ENCODE results near the gene CELF3. TPM values are rescaled to one million over a fixed set of nuclear protein-coding genes. Genes with fewer than 3 reads are reported as not detected.

Gene CELF3
- total and polyA plus RNA-seq, 2 of the 13 experiments (the other 11 are each of a cell fraction or from before 2014, with no cell fraction given) = not detected

DNA sequence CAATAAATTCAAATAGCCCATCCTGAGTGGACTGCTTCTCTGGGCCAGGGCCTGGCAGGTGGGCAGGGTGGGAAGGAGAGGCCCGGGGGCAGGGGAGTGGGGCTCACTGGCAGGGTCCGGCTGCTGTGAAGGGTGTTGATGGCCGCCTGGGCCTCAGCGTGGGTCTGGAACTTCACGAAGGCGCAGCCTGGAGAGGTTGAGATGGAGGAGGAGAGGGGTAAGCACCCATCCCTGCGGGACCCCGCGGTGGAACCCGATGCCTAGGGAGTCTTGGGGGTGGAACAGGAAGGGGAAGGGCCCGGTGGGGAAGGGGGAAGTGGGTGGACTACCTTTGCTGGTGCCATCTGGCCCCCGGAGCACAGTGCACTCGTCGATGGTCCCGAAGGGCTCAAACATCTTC lies 7.7 kb downstream of the CELF3 start:
- 59% methylated on average over 10 of the region's 15 CpGs for WGBS (ENCODE audit: low lambda C conversion rate)

GRCh38 chr1:151707541-151708065 lies 9.0 kb downstream of the CELF3 start:
- H3K27me3 ChIP-seq (ENCODE audit: control insufficient read depth in 1 of 2, insufficient read depth in 2 of 2, low read length in 2 of 2) = no peaks in the 10 kb centered on the region

More for the DNA sequence above, 7.7 kb downstream of the CELF3 start:
- BruUV-seq (replicated peaks) = no TSS peak
- no peak for DNase-seq (ENCODE audit: low spot score)
- H3K4me1 ChIP-seq (ENCODE audit: insufficient read depth, low read length) = peaks cover 50% of the 10 kb centered on the region
- H2AFZ ChIP-seq (ENCODE audit: low read length) = no peak overlapping the region
- no peak overlapping the region for H3K4me2 ChIP-seq (ENCODE audit: low read depth, low read length)
- FAIRE-seq = no peak
- ChIA-PET CTCF (ENCODE audit: low intra/inter-chr PET ratio, low total read pairs) (no interaction called here), POLR2A (no interaction called here)
- no peaks in the 10 kb centered on the region for H3K79me2 ChIP-seq (ENCODE audit: insufficient read depth, low read length)
- H3K27me3 ChIP-seq (ENCODE audit: control insufficient read depth in 1 of 2, insufficient read depth in 2 of 2, low read length in 2 of 2) = no peaks in the 10 kb centered on the region; a peak in 1 of 5 replicates
- in situ Hi-C loops (cut with HindIII; ENCODE audit: extremely low pct_ligation_motif_present, low pct_unique_long_range_greater_than_20kb) = no loop called here
- ATAC-seq = no peak
- no peaks in the 10 kb centered on the region for H4K20me1 ChIP-seq (ENCODE audit: insufficient read depth, low read length)
- H3K9ac ChIP-seq (ENCODE audit: insufficient read depth, low read depth, low read length) = no peak overlapping the region
- intact Hi-C loops (cut with micrococcal nuclease; ENCODE audit: unreplicated experiment) = no loop called here
- no peak overlapping the region for H3K27ac ChIP-seq (ENCODE audit: extremely low read length, insufficient read depth, low read length)
- no peaks in the 10 kb centered on the region for H3K36me3 ChIP-seq (replicated peaks in 1 of 2; ENCODE audit: control insufficient read depth in 1 of 2, insufficient read depth in 2 of 2, low read length in 2 of 2)
- no peak overlapping the region for H3K4me3 ChIP-seq (replicated peaks in 1 of 3; ENCODE audit: insufficient read depth in 1 of 3, low read depth in 2 of 3, low read length in 3 of 3)
- no peak for TF ChIP-seq ZFX (CRISPR knock-in tag; IDR thresholded peaks at IDR 0.05; ENCODE audit: low read depth)
- no peaks in the 10 kb centered on the region for H3K9me3 ChIP-seq (ENCODE audit: low read length)

More at GRCh38 chr1:151707541-151708065, 9.0 kb downstream of the CELF3 start:
- no peak for ATAC-seq
- TF ChIP-seq HNRNPH1 (optimal IDR thresholded peaks at IDR 0.05; ENCODE audit: low read depth, low read length) = no peak
- no peak for TF ChIP-seq ZKSCAN5 (CRISPR knock-in tag; IDR thresholded peaks at IDR 0.05)
- TF ChIP-seq POLR2A (IDR thresholded peaks at IDR 0.05; ENCODE audit: insufficient read depth in 1 of 2, low read depth in 2 of 2, low read length in 2 of 2) = no peak
- TF ChIP-seq, protein P1, sequence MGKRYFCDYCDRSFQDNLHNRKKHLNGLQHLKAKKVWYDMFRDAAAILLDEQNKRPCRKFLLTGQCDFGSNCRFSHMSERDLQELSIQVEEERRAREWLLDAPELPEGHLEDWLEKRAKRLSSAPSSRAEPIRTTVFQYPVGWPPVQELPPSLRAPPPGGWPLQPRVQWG (CRISPR knock-in tag; IDR thresholded peaks at IDR 0.05; ENCODE audit: borderline replicate concordance, low read depth) = no peak
- no peak for TF ChIP-seq ESRRA (CRISPR knock-in tag; IDR thresholded peaks at IDR 0.05; ENCODE audit: low read depth)
- TF ChIP-seq, protein P2, sequence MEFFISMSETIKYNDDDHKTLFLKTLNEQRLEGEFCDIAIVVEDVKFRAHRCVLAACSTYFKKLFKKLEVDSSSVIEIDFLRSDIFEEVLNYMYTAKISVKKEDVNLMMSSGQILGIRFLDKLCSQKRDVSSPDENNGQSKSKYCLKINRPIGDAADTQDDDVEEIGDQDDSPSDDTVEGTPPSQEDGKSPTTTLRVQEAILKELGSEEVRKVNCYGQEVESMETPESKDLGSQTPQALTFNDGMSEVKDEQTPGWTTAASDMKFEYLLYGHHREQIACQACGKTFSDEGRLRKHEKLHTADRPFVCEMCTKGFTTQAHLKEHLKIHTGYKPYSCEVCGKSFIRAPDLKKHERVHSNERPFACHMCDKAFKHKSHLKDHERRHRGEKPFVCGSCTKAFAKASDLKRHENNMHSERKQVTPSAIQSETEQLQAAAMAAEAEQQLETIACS (CRISPR knock-in tag; IDR thresholded peaks at IDR 0.05) = no peak
- TF ChIP-seq ZZZ3 (CRISPR knock-in tag; IDR thresholded peaks at IDR 0.05; ENCODE audit: borderline replicate concordance) = no peak
- TF ChIP-seq, protein P3, sequence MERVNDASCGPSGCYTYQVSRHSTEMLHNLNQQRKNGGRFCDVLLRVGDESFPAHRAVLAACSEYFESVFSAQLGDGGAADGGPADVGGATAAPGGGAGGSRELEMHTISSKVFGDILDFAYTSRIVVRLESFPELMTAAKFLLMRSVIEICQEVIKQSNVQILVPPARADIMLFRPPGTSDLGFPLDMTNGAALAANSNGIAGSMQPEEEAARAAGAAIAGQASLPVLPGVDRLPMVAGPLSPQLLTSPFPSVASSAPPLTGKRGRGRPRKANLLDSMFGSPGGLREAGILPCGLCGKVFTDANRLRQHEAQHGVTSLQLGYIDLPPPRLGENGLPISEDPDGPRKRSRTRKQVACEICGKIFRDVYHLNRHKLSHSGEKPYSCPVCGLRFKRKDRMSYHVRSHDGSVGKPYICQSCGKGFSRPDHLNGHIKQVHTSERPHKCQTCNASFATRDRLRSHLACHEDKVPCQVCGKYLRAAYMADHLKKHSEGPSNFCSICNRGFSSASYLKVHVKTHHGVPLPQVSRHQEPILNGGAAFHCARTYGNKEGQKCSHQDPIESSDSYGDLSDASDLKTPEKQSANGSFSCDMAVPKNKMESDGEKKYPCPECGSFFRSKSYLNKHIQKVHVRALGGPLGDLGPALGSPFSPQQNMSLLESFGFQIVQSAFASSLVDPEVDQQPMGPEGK (CRISPR knock-in tag; IDR thresholded peaks at IDR 0.05) = no peak
- TF ChIP-seq HDAC6 (IDR thresholded peaks at IDR 0.05; ENCODE audit: low read depth, low read length) = no peak
- no peak for TF ChIP-seq ARHGAP35 (CRISPR knock-in tag; IDR thresholded peaks at IDR 0.05; ENCODE audit: borderline replicate concordance)
- TF ChIP-seq XRCC5 (optimal IDR thresholded peaks at IDR 0.05; ENCODE audit: low read length) = no peak
- TF ChIP-seq IKZF1 (IDR thresholded peaks at IDR 0.05) = no peak
- TF ChIP-seq TAF15 (IDR thresholded peaks at IDR 0.05; ENCODE audit: low read depth, low read length, poor library complexity, severe bottlenecking) = no peak
- peaks cover 50% of the 10 kb centered on the region for H3K4me1 ChIP-seq (ENCODE audit: insufficient read depth, low read length)
- no peak overlapping the region for H3K9ac ChIP-seq (ENCODE audit: insufficient read depth, low read depth, low read length)
- H3K36me3 ChIP-seq (replicated peaks in 1 of 2; ENCODE audit: control insufficient read depth in 1 of 2, insufficient read depth in 2 of 2, low read length in 2 of 2) = no peaks in the 10 kb centered on the region
- H3K4me2 ChIP-seq (ENCODE audit: low read depth, low read length) = no peak overlapping the region
- WGBS (ENCODE audit: low lambda C conversion rate) = 44% methylated on average over 5 of the region's 15 CpGs
- no peaks in the 10 kb centered on the region for H3K79me2 ChIP-seq (ENCODE audit: insufficient read depth, low read length)
- no peak overlapping the region for H2AFZ ChIP-seq (ENCODE audit: low read length)
- CTCF ChIA-PET (ENCODE audit: low intra/inter-chr PET ratio, low total read pairs) = no interaction called here
- FAIRE-seq = no peak
- POLR2A ChIA-PET = no interaction called here
- no peak for DNase-seq (ENCODE audit: low spot score)
- no peak overlapping the region for H3K4me3 ChIP-seq (replicated peaks in 1 of 3; ENCODE audit: insufficient read depth in 1 of 3, low read depth in 2 of 3, low read length in 3 of 3)
- in situ Hi-C loops (cut with HindIII; ENCODE audit: extremely low pct_ligation_motif_present, low pct_unique_long_range_greater_than_20kb) = no loop called here
- no peak overlapping the region for H3K27ac ChIP-seq (ENCODE audit: extremely low read length, insufficient read depth, low read length)
- H4K20me1 ChIP-seq (ENCODE audit: insufficient read depth, low read length) = no peaks in the 10 kb centered on the region
- BruUV-seq (replicated peaks) = no TSS peak
- H3K9me3 ChIP-seq (ENCODE audit: low read length) = no peaks in the 10 kb centered on the region
- intact Hi-C loops (cut with micrococcal nuclease; ENCODE audit: unreplicated experiment) = no loop called here
